SW480 (cell line): ENCODE results near the gene EFHC2.
"Not testable (repeated sequence)": the region's sequence is repeated elsewhere in the genome, so short reads cannot be mapped to it uniquely, and the experiment has no call there.

Source experiments
- DNase-seq: peaks from one replicate; pipeline ENCODE4 v3.0.0-alpha.2; 2016; ENCODE audit warnings: low spot score

Gene EFHC2

GRCh38 chrX:44232081-44232480, 111.4 kb downstream of the EFHC2 start:
- DNase-seq = no peak

DNA sequence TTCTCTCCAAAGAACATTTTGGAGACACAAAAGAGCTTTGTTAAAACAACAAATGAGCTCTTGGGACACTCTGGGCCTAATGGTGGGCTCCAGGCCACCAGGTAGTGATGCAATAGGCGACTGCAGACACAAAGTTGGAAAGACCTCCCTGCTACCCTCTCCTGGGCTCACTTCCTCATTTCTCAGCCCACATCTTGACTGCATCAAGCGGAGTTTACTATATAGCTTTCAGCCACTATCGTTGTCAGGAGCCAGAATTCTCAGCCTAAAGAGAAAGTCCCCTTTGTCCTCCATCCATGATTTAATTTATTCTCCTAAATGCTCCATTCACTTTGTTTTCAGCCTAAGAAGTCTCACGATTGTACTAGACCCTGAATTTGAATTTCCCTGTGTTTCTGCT, 114.9 kb downstream of the EFHC2 start:
- DNase-seq = no peak

GRCh38 chrX:44227991-44228390, 115.5 kb downstream of the EFHC2 start:
- DNase-seq = no peak

DNA sequence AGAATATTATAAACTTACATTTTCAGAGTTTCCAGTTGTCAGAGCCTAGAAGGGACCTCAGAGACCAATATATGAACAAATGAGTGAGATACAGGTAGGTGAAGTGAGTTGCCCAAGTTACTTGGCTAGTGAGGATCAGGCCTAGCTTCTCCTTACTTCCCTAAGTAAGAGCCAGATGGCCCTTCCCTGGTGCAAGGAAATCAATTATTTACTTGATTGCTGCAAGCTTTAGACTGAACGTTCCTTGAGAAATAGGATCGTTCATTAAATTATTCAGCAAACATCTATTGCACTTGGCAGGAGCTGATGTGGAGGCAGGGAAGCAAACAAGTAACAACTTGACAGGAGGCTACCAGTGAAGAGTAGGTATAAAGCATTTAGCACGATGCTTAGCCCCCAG, 117.8 kb downstream of the EFHC2 start:
- no peak for DNase-seq

GRCh38 chrX:44224760-44225159, 118.7 kb downstream of the EFHC2 start:
- no peak for DNase-seq

DNA sequence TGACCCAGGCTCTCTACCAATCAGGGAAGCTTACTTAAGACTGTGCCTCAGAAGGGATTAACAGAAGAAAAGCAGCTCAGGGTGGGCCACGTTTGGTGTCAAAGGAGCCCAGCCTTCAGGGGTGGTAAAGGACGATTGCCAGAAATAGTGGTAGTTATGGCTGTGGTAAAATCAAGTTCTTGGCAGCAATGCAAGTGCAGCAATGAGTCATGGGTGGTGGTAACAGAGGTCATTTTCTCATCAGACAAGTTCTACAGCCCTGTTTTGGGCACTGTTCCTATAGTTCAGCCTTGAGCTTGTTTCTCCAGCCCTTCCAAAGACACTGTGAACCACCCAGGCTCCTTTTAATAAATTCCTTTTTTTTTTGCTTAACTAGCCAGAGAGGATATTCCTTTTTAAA, 120.3 kb downstream of the EFHC2 start:
- peak; percentile 1 for DNase-seq

DNA sequence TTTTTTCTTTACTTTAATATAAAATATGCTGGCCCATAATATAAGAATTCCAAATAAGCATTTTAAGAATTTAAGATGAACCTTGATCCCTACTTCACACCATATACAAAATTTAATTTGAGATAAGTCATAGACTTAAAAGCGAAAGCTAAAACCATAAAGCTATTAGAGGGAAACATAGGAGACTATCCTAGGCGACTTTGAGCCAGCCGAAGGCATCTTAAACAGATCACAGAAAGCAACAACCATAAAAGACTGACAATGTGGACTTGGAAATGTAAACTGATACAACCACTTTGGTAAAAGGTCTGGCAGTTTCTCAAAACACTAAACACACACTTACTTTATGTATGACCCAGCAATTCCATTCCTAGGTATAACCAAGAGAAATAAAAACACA, 125.0 kb downstream of the EFHC2 start:
- no peak for DNase-seq

DNA sequence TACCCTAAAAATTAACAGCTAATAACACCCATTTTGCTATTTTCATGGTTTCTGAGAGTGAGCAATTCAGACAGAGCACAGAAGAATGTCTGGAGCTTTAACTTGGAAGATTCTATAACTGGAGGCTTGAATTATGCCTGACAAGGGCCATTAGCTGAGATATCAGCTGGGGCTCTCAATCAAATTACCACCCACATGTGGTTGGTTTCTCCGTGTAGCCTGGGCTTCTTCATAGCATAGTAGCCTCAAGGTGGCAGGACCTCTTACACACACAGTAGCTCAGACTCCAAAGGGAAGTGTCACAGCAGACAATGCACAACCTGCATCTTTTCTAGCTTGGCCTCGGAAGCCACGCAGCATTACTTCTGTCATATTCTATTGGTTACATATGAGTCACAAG, 127.3 kb downstream of the EFHC2 start:
- no peak for DNase-seq

DNA sequence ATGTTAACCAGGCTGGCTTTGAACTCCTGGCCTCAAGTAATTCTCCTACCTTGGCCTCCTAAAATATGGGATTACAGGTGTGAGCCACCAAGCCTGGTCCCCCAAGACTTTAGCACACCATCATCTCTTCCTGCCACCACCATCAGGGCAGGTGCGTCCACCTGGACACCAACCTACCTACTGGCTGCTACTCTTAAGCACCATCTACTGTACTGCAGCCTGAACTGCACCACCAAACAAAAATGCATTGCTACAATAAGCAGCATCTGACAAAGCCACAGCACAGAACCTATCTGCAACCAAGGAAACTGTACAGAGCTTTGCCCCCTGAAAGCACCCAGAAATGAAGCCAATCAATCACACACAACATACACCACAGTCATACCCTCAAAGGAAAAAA, 139.7 kb downstream of the EFHC2 start:
- DNase-seq = no peak

GRCh38 chrX:44202596-44202995, 140.9 kb downstream of the EFHC2 start:
- no peak for DNase-seq

- DNase-seq = no peak
Observed at GRCh38 chrX:44189116-44189515, 154.4 kb downstream of the EFHC2 start.

- not testable (repeated sequence) for DNase-seq
Observed at GRCh38 chrX:44187915-44188314, 155.6 kb downstream of the EFHC2 start.

GRCh38 chrX:44183329-44183728, 160.1 kb downstream of the EFHC2 start:
- DNase-seq = no peak

GRCh38 chrX:44178274-44179053, 165.0 kb downstream of the EFHC2 start:
- DNase-seq = no peak

DNA sequence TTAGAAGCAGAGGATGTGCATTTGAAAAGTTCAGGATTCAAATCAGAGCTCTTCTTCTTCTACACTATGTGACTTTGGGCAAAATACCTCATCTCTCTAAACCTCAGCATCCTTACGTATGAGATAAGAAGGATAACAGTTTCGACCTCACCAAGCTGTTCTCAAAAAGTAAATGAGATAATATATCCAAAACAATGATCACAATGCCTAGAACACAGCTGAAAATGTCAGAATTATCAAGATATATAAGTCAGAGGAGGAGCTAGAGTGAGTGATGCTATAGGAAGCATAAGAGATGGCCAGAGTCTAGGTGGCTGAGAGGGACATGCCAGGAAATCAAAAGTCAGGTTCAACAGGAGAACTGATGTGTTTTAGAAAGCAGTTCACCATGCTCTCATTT, 168.0 kb downstream of the EFHC2 start:
- no peak for DNase-seq

GRCh38 chrX:44174061-44174460, 169.4 kb downstream of the EFHC2 start:
- no peak for DNase-seq

DNA sequence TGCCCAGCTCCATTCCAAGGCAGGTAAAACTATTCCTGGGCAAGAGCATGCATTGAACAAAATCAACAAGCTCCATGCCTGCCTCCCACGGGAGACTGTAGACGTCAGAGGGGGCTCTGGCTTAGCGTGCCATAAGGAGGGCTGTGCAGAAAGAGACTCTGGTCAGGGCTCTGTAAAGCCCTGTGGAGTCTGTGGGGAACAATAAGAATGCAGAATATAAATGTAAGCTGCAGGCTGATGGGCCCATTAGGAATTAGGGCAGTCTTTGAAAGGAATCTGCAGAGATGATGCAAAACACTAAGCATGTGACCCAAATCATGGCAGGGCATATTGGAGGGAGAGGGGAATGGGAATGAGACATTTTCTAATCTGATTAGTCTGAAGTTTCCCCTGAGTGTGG, 170.3 kb downstream of the EFHC2 start:
- no peak for DNase-seq

GRCh38 chrX:44167116-44167515, 176.4 kb downstream of the EFHC2 start:
- DNase-seq = no peak

DNA sequence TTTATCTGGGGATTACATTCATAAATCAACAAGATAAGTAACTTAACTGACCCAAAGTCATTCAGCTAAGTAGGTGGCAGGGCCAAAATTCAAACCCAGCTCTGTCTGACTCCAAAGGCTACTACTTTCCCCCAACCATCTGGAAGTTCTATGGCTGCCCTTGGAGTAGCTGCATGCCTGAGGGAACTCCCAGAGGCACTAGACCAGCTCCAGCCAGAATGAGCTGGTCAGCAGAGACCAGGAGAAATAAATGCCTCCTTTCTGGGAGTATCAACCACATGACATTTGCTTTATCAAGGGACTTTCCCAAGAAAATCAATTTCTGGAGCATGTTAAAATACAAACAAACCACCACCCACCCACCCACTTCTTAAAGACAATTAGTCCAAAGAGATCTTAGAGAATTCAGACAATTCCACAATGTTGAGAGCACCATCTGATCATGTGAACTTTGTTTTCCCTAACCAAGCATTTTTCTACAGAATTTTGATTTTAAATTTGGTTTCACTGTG, 180.5 kb downstream of the EFHC2 start:
- no peak for DNase-seq

GRCh38 chrX:44157858-44158257, 185.6 kb downstream of the EFHC2 start:
- no peak for DNase-seq

DNA sequence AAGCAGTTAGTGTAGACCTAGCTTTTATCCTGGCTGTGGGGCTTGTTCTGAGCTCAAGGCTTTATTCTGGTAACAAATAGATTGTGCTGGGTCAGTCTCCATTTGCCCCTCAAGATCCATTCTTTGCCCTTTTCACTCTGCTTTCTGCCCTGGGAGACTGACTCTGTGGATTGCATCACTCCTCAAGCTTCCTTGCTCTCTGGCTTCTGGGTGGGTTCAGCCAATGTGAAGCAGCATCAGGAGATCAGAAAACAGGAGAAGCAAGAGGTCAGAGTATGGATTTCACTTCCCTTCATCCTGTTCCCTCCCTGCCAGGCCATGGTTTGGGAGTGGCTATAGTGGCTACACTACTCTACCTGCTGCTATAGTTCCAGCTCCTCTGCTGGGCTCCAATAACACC, 186.2 kb downstream of the EFHC2 start:
- no peak for DNase-seq

DNA sequence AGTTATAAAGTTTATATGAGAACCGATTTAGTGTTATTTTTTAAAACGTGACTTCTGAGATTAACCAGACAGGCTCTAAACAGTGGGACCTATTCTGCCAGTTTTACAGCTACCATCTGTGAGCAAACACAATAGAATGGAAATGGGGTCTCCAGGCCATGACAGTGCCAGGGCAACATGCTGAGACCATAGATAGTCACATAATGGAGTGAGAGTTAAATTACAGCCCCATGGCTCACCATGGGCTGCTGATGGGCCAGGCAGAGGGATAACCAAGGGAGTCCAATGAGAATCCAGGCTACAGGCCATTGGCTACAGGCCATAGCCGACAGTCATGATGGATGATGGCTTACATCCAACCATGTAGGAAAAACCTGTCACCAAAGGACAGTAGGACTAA, 186.7 kb downstream of the EFHC2 start:
- DNase-seq = no peak

GRCh38 chrX:44155126-44155525, 188.3 kb downstream of the EFHC2 start:
- DNase-seq = no peak

GRCh38 chrX:44152852-44153251, 190.6 kb downstream of the EFHC2 start:
- no peak for DNase-seq
